GM18858 (cell line): Measurements from ENCODE around the gene SNRPD2.

Experiments used
- ATAC-seq: cut with Tn5 transposase; IDR thresholded peaks from one replicate; pipeline ENCODE4 v1.9.1; 2021; ENCODE audit not compliant: unreplicated experiment

The SNRPD2 gene

DNA sequence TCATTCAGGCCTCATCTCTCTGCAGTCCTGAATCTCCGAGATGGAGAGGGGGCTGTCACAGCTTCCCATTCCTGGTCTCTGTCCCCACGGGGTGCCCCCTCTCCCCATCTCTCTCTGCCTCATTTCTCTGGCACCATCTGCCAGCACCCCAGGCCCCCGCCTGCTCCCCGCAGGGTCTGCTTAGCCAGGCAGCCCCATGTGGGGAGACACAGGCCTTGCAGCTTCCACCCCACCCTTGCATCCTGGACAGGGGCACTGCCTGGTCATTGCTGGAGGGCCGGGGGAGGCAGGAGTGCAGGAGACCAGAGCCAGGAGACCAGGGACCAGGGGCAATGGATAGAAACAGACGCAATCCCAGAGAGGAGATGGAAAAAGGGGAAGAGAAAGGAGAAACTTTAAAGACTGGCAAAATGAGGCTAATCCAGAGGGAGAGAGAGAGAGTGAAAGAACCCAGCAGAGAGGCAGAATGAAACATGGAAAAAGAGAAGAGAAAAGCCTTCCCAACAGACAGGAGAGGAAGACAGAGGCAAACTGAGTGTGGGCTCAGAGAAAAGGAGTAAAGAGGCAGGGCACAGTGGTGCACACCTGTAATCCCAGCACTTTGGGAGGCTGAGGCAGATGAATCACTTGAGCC is 32.5 kb downstream of the SNRPD2 start:
- ATAC-seq, result no peak

DNA sequence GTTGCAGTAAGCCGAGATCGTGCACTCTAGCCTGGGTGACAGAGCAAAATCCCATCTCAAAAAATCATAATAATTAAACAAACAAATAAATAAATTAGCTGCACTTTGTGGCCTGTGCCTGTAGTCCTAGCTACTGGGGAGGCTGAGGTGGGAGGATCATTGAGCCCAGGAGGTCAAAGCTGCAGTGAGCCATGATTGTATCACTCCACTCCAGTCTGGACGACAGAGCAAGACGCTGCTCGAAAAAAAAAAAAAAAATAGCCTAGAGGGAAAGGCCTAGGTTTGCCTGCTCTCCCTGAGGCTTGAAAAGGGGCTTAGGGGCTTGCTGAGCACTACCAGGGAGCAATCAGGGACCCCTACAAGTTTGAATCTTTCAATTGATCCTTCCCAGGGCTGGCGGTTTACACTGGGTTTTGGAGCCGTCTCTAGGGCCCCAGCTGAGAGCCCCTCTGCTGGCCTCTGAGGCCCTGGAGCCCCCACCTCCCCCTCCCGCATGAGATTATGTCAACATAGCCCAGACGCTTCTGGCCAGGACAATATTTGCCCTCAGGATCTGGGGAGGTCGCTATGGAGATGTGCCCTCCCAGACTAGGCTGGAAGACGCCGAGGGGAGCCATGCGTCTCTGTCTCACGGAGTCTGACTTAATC is 34.1 kb downstream of the SNRPD2 start:
- ATAC-seq, result no peak

DNA sequence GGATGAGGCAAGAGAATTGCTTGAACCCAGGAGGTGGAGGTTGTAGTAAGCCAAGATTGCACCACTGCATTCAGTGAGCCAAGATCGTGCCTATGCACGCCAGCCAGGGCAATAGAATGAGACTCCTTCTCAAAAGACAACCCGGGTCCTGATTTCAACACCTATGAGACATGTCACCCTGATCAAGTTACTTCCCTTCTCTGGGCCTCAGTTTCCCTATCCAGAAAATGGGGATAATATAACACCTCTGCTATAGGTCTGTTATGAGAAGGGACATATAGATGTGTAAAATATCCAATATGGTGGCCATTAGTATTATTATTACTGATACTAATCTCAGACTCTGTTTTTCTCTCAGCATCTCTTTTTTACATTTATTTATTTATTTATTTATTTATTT is 36.7 kb downstream of the SNRPD2 start:
- ATAC-seq, result no peak

DNA sequence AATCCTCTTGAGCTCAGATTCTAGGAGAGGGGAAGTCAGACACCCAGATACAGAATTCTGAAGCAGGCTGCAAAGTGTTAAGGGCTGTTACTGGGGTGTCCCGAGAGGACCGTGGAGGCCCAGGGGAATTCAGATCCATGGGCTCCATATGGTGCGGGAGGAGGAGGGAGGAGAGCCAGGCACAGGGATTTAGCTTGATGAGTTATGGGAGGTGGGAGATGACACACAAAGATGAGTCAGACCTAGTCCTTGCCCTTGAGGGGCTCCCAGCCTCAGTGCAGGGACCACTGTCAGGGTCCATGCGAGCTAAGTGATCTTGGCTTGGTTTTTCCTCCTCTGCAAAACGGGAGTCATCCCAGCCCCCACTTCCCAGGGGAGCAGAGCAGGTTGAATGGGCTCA is 38.1 kb downstream of the SNRPD2 start:
- ATAC-seq, result no peak

DNA sequence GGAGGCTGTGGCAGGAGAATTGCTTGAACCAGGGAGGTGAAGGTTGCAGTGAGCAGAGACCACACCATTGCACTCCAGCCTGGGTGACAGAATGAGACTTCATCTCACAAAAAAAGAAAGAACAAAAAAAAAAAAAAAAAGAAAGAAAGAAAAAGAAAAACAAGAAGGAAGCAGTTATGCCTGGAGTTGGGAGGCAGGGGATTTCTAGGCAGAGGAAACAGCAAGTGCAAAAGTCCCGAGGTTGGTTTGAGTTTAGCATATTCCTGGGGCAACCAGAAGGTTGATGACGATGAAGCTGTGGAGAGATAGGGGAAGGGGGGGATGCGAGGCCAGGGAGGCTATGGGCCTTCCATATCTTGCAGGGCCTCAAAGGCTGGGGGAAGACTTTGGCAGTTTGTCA is 41.0 kb downstream of the SNRPD2 start:
- ATAC-seq, result no peak

DNA sequence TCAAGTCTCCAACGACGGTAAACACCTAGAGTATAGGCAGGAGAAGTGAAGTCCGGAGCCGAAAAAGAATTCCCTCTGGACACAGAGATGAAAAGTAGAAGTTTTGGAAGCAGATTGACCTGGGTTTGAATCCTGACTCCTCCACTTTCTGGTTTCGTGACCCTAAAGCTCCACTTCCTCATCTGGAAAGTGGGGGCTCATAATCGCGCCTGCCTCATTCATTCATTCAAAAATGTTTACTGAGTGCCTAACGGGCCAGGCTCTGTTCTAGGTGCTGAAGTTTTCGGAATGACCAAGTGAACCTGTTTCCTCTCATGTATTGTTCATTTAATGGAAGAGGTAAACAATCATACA is 45.4 kb downstream of the SNRPD2 start:
- ATAC-seq, result no peak

DNA sequence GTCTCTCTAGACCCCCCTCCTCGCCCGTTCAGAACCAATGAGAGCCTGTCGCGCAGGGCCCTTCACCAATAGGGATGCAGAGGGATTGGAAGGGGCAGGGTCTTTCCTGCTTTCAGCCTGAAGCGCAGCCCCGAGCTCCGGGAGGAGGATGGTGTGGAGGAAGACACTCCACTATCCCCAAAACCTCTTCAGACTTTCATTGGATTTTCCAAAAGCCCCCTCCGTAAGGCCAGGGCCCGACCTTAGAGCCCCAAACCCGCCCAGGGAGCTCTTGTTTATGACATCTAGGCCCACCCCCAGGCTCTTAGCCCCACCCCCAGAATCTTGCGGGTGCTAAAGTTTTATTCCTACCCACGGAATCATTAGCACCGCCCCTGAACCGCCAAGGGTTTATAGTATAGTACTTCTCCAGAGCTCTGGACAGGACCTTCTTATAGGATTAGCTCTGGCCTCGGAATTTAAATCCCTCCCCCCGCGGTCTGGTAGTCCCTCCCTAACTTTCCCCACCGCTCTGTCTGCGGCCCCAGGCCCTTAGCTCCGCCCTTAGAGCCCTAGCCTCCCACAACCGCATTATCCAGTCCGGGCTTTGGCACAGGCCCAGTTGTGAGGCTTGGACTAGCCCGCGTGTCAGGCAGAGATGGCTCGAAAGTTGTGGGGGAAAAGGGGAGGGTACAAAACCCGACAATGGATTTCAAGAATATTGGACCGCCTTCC is 46.0 kb downstream of the SNRPD2 start:
- ATAC-seq, result no peak

DNA sequence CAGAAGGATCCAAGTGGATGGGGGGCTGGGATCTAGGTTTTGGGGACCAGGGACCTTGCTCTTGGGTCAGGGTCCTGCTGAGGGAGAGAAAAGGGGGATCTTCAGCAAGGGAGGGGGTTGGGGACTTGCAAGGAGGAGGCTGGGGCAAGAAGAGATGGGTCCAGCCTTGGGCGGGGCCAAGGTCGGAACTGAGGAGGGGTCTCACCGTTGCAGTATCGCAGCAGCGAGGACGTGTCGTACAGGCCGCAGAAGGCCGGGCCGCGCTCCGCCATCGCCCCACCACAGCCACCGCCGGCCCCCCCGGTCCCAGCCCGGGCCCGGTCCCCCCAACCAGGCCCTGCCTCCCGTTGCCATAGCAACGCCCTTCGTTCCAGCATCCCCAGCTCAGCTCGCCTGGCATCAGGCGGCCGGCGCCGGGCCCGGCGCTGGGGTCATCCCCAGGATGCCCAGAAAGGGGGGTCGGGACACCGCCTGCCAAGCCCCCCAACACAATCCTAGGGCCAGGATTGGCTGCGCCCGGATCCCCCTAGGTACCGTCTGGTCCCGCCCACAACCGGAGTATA is 46.6 kb downstream of the SNRPD2 start:
- ATAC-seq, result no peak

DNA sequence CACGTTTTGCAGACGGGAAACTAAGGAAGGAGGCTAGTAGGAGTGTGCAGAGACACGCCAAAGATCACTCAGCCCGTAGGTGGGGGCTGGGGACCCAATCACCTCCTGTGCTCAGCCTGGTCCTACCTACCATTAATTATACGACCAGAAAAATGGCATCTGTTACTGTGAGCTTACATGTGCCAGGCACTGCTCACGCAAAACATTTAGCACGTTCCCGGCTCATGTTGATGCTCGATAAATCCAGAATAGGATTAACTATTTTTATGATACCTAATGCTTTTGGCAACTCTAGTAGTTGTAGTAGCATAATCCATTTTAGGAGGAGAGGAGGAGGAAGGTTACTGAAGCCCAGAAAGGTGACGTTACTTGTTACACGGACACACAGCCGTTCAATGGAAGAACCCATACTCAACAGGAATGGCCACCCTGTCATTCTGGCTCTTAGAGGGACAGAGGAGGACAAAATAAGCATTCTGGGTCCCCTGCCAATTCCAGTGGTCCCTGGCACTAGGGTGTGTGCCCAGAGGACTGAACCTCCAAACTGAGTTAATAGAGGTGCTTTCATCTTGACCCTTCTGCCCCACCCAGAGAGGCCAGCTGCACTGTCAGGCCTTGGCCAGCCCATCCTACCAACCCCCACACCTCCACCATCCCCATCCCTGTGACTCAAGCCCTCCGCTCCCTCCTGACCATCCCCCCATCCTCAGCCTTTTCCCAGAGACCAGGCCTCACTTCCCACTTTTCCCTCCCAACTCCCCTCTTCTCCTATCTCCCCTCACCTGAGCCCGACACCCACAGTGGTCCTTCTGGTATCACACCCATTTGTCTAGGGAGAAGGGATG is 47.6 kb downstream of the SNRPD2 start:
- ATAC-seq, result no peak

DNA sequence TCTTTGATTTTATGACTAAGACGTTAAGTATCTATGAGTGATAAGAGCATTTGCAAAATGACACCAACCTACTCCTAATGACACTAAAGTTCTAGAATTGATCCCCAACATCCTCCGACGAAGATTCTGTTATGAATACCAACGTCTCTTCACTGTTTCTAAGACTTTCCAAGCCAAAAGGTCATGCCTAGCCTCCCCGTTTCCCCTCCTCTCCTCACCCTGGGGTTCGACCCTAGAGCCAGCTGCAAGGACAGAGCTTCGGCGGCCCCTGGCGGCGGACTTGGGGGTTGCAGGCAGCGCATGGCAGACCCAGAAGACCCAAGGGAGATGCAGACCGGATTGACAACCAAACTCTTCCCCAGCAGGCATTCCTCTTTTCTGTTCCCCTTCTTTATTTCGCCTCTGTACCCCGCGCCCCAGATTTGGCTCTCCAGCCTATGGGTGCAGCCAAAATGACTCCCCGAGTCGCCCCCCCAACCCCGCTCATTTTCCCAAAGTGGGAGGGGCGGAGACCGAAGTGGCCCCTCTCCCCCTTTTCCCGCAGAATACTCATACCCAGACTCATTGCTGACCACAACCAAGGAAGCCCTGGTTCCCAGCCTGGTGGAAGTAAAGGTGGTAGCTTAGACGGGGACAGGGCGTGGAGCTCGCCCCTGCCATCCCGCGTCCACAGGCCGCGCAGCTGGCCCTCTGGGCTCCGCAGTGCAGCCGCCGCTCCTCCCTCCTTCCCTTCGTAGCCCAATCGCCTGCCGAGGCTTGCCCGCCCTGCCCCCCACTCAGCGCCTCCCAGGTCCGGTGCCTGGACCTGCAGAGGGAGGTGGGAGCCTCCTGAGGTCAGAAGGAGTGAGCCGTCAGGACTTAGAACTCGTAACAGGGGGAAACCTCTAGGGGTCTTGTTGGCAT is 48.5 kb downstream of the SNRPD2 start:
- ATAC-seq, result no peak

DNA sequence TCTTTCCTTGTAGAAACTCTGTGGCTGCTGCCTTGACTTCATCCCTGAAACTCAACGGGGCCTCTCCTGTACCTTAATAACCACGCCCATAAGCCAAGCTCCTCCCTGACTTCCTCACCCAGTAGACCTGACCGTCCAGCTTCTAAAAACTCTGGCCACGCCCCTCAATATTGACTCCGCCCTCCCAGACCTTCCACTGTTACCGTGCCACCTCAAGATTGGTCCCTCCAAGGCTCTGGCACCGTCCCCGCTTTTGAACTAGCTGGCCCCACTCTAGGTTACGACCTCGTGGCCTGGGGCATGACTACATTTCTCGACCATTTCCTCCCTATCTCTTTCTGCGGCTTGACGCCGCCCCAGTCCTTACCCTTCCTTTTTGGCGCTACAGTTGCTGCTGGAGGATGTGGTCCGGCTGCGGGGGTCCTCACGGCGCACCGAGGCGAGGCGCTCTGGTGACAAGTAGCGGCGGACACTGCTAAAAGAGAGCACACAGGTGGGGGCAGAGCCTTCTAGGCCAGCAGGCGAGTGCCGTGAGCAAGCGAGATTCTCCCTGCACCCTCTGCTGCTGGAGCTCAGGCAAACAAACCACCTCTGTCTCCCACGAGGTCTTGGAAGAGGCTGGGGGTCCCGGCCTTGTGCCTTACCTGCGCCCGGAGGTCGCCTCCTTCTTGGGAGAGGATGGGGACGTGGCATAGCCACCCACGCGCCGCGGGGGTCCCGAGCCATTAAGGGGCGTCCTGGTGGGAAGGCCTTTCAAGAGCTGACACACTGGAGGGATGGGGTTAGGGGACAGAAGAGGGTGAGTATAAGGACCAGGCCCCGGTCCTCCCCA is 50.3 kb downstream of the SNRPD2 start:
- peak; percentile 31 for ATAC-seq

DNA sequence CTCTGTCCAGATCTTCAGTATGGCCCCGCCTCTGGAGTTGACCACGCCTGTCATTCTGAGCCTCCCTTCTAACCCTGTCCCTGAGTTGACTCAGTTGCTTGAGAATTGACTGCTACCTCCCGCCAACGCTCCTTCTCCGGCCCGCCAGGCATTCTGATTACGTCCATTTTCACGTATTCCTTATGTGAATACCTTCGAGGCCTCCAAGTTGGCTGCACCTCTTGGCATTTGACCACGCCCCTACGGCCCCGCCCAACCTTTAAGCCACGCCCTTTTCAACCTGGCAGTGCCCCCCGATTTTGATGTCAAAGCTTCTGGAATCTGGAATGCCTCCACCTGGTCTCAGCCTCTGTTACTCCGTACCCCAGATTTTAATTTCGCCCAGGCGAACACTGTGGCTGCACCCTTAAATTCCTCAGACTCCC is 50.9 kb downstream of the SNRPD2 start:
- ATAC-seq, result no peak

DNA sequence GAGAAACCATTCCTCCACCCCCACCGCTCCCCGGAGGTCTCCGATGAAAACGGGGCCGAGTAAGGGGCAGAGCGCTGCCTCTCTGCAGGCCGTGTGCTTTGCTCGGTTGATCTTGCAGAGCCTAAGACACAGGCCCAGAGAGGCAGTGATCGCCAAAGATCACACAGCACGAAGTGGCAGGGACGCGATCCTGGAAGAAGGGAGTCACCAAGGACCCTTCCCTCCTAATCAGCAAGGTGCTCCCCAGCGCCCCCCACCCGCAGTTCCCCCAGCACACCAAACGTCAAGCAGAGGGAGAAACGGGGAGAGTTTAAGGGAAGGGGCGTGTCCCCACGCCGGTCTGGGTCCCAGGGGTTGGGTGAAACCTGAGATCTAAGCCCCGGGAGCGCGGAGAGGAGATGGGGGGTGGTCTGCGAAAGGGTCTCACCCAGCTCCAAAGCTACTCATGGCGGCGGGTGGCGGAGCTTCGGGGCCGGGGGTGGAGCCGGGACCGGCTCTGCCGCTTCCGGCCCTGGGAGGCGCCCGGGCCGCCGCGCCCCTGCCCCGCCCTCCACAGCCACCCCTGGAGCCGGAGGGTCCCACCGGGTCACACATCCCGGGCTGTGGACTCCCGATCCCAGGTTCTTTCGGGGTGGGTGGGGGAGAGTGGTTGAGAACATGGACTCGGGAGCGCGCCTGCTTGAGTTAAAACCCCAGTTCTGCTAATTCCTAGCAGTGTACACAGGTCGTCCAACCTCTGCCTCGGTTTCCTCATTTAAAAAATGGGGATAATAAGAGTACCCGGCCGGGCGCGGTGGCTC is 52.6 kb downstream of the SNRPD2 start, which contains the start of gene EML2:
TSS of gene EML2 (minus strand) at position 468 of the 800 bp plus-strand sequence. CDS start at position 447, 21 bp downstream.
- ATAC-seq, result no peak

DNA sequence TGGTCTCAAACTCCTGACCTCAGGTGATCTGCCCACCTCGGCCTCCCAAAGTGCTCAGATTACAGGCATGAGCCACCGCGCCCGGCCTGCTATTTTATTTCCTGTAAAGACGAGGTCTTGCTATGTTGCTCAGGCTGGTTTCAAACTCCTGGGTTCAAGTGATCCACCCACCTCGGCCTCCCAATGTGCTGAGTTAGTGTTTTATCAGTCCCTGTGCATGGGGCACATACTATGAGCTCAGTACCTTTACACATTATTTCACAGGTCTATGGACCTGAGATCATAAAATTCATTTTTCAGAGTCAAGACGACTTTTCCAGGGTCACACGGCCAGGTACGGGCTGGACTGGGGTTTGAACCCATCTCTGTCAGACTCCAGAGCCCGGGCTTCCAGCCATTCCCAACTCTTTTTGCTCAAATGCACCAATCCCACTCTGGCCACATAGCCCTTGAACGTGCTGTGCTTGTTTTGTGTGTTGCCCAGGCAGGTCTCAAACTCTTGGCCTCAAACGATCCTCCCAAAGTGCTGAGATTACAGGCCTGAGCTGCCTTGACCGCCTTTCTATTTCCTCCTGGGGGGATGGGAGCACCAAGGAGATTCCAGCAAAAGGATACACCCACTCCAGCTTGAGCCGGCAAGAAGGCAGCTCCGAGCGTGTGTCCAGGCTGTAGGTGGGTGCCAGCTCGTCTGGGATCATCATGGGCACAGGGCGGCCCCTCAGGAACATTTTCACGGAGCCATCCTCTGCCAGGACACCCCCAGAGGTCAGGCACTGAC is 53.7 kb downstream of the SNRPD2 start:
- ATAC-seq, result no peak
